ENCODE measurements around the gene ELL2. TPM values are rescaled to one million over a fixed set of nuclear protein-coding genes. Genes with fewer than 3 reads are reported as not detected.

Gene ELL2
- total and polyA plus RNA-seq, 2 of the 13 experiments (the other 11 are each of a cell fraction or from before 2014, with no cell fraction given), result 78.9 to 97.1 TPM

GRCh38 chr5:95969651-95970358 is 8.2 kb upstream of the ELL2 start (continued):
- TF ChIP-seq HMGXB4 (CRISPR knock-in tag; IDR thresholded peaks at IDR 0.05; ENCODE audit: borderline replicate concordance in 1 of 2, low read depth in 1 of 2) (peak in 1 of 2 experiments; percentile 33; a peak in 1 of 4 replicates), MAFG (CRISPR knock-in tag; IDR thresholded peaks at IDR 0.05) (no peak), HMG20B (CRISPR knock-in tag; conservative IDR thresholded peaks at IDR 0.05) (0 out of 2 replicates have a peak, but pooled peaks have one; percentile 16), JDP2 (CRISPR knock-in tag; IDR thresholded peaks at IDR 0.05; ENCODE audit: borderline replicate concordance) (no peak), ZFX (CRISPR knock-in tag; IDR thresholded peaks at IDR 0.05; ENCODE audit: low read depth) (0 out of 2 replicates have a peak, but pooled peaks have one; percentile 16), ZNF124 (CRISPR knock-in tag; IDR thresholded peaks at IDR 0.05) (peak; percentile 89; the same call in 1 of the 2 replicates), ZBTB34 (CRISPR knock-in tag; IDR thresholded peaks at IDR 0.05) (peak; percentile 63; the same call in 1 of the 2 replicates), NFIC (IDR thresholded peaks at IDR 0.05; ENCODE audit: low read length) (peak; percentile 78; the same call in 1 of the 2 replicates), E2F1 (CRISPR knock-in tag; IDR thresholded peaks at IDR 0.05) (no peak), XRCC5 (optimal IDR thresholded peaks at IDR 0.05; ENCODE audit: low read length) (peak; percentile 31), XBP1 (CRISPR knock-in tag; IDR thresholded peaks at IDR 0.05) (no peak), ZMYM4 (CRISPR knock-in tag; IDR thresholded peaks at IDR 0.05) (peak; percentile 77; the same call in 1 of the 2 replicates), DPF2 (CRISPR knock-in tag; IDR thresholded peaks at IDR 0.05; ENCODE audit: borderline replicate concordance, low read depth) (peak; percentile 76; the same call in 1 of the 2 replicates), RNF2 (conservative IDR thresholded peaks at IDR 0.05; ENCODE audit: low read depth) (no peak), ETV5 (CRISPR knock-in tag; IDR thresholded peaks at IDR 0.05; ENCODE audit: borderline replicate concordance) (peak; percentile 44; the same call in 1 of the 2 replicates), PLSCR1 (CRISPR knock-in tag; IDR thresholded peaks at IDR 0.05; ENCODE audit: borderline replicate concordance) (no peak), POLR2G (IDR thresholded peaks at IDR 0.05; ENCODE audit: low read depth, low read length) (no peak), ZBTB3 (CRISPR knock-in tag; IDR thresholded peaks at IDR 0.05; ENCODE audit: borderline replicate concordance, low read depth) (no peak), FOSL2 (CRISPR knock-in tag; IDR thresholded peaks at IDR 0.05) (peak; percentile 76), NR2F6 (IDR thresholded peaks at IDR 0.05) (peak; percentile 59), NR2F6 (CRISPR knock-in tag; IDR thresholded peaks at IDR 0.05) (peak; percentile 82), HNF4A (CRISPR knock-in tag; IDR thresholded peaks at IDR 0.05) (peak; percentile 78), ZNF207 (IDR thresholded peaks at IDR 0.05; ENCODE audit: borderline replicate concordance) (no peak), NFYC (CRISPR knock-in tag; IDR thresholded peaks at IDR 0.05) (no peak), ATF4 (CRISPR knock-in tag; IDR thresholded peaks at IDR 0.05) (peak in 1 of 2 experiments; percentile 34; a peak in 1 of 4 replicates)

Measured in HepG2 (cell line).